Activated T-helper 1 cell treated with anti-CD3 and anti-CD28 coated beads, Interleukin-12 subunit alpha, Interleukin-12 subunit beta, Interleukin-2, Interleukin-4 antibody, amounts not matched to agents 30 ng/mL and 10 ng/mL and 1 ng/mL, durations not matched to agents 14 hours and 24 hours and 36 hours (primary cell): ENCODE results near the gene STON2. TPM values are rescaled to one million over a fixed set of nuclear protein-coding genes. Genes with fewer than 3 reads are reported as not detected.

Experiments used
- DNase-seq: peaks from one replicate; pipeline ENCODE4 v3.0.0; 2021; ENCODE audit warnings: low spot score
- H3K27ac Mint-ChIP-seq: one replicate; pipeline ENCODE4 v1.8.0; 2021; ENCODE audit warnings: mild to moderate bottlenecking, mixed read lengths
- H3K27me3 Mint-ChIP-seq: one replicate; pipeline ENCODE4 v1.8.0; 2022; ENCODE audit warnings: mild to moderate bottlenecking, moderate library complexity, mixed read lengths; ENCODE audit not compliant: insufficient read depth
- H3K36me3 Mint-ChIP-seq: one replicate; pipeline ENCODE4 v1.8.0; 2021; ENCODE audit warnings: low read depth, mixed read lengths
- H3K4me1 Mint-ChIP-seq: one replicate; pipeline ENCODE4 v1.8.0; 2021; ENCODE audit warnings: low read depth, mixed read lengths
- H3K4me3 Mint-ChIP-seq: one replicate; pipeline ENCODE4 v1.8.0; 2021; ENCODE audit warnings: mild to moderate bottlenecking, moderate library complexity, mixed read lengths
- H3K9me3 Mint-ChIP-seq: one replicate; pipeline ENCODE4 v1.8.0; 2021; ENCODE audit warnings: mixed read lengths
- intact Hi-C: fragments of 100-400 bp; cut with micrococcal nuclease; formaldehyde crosslinking; loops from one replicate; pipeline ENCODE4 v1.15.1; 2024
- total RNA-seq: library from RNA; stranded (reverse); gene quantifications from 2 replicates; pipeline ENCODE4 v1.2.3, GENCODE V29; 2022

Gene STON2
- total RNA-seq, 1 donor from 2014 or later = 0.44 TPM

DNA sequence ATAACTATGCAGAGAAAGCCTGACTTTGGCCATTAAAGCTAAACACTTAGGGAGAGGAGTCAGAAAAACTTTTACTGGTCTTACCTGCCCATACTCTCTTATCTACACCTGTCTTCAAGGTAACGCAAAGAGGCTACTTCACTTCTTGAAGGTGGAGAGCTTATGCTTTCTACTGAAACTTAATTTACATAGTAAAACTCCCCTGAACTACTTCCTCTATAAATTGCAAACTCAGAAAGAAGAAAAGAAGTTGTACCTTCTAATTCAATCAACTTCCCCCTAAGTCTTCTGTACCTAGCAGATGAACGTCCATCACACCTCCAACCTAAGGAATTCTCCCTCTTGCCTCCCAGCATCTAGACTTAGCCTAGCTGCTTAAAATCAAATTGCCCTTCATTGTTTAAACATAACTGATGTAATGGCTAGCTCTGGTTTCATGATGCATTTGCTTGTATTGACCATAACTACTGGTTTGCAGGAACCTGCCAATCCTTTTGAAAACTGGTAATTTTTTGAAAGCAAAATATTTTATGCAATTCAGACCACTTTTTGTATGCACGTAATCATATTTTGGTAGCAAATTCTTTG, 87.7 kb downstream of the STON2 start:
- H3K27me3 Mint-ChIP-seq = peaks cover 7% of the 10 kb centered on the region
- H3K4me1 Mint-ChIP-seq = no peaks in the 10 kb centered on the region
- H3K36me3 Mint-ChIP-seq = no peaks in the 10 kb centered on the region
- H3K9me3 Mint-ChIP-seq = no peaks in the 10 kb centered on the region
- intact Hi-C loops = no loop called here
- H3K4me3 Mint-ChIP-seq = no peak overlapping the region
- no peak overlapping the region for H3K27ac Mint-ChIP-seq
- no peak for DNase-seq

DNA sequence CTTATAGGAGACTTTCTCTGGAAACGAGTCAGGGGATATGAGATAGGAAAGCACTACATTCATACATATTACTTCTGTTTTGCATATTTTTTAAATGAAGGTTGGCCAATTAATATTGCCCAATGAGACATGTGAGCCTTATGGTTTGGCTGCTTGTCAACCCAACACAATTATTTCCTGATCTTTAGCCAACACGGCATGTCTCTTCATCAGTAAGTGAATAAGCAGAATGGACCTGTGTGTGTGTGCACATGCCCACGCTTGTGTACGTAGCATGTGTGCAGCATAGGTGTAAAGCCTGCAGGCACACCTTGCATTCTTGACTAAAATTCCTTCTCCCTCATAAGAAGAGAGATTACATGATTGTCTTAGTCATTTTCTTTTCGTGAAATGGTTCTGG, 88.3 kb downstream of the STON2 start:
- Mint-ChIP-seq H3K9me3 (no peaks in the 10 kb centered on the region), H3K4me1 (no peaks in the 10 kb centered on the region), H3K4me3 (no peak overlapping the region), H3K36me3 (no peaks in the 10 kb centered on the region), H3K27me3 (peaks cover 7% of the 10 kb centered on the region), H3K27ac (no peak overlapping the region)
- no peak for DNase-seq
- intact Hi-C loops = no loop called here

DNA sequence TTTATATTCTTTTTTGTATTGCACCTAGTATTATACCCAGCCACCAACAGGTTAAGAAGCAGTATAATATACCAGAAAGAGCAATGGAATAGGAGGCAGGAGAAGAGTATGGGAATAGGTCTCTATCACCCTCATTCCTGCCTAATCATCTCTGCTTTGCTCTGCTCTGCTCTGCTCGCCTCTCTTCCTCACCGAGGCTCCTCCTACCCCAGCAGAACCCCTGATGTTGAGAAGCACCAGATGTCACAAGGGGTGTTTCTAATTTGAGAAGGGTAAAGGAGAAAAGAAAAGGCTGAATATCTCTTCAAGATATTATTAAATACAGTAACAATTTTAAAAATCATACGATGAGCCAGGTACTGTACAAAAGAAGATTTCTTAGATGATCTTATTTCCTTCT, 89.0 kb downstream of the STON2 start:
- Mint-ChIP-seq H3K36me3 (no peaks in the 10 kb centered on the region), H3K4me3 (no peak overlapping the region), H3K27ac (no peak overlapping the region), H3K9me3 (no peaks in the 10 kb centered on the region), H3K4me1 (no peaks in the 10 kb centered on the region), H3K27me3 (peaks cover 7% of the 10 kb centered on the region)
- no peak for DNase-seq
- intact Hi-C loops = no loop called here

DNA sequence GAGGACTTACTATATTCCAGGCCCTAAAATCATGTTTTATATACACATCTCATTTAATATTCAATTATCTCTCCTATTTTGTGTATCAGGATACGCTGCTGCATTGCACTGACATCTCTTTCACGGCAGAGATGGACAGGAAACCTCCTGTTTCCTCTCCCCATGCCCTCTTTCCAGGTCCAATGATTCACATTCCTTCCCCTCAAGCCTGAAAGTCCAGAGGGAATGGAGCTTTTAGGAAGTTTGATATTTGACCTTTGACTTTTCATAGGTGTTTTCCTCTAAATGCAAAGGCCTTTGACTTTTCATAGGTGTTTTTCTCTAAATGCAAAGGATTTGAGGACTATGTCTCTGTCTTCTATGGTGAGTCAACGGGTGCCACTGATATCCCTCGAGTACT, 89.5 kb downstream of the STON2 start:
- Mint-ChIP-seq H3K36me3 (no peaks in the 10 kb centered on the region), H3K4me1 (no peaks in the 10 kb centered on the region), H3K27me3 (peaks cover 7% of the 10 kb centered on the region), H3K9me3 (no peaks in the 10 kb centered on the region), H3K4me3 (no peak overlapping the region), H3K27ac (no peak overlapping the region)
- intact Hi-C loops = no loop called here
- no peak for DNase-seq

DNA sequence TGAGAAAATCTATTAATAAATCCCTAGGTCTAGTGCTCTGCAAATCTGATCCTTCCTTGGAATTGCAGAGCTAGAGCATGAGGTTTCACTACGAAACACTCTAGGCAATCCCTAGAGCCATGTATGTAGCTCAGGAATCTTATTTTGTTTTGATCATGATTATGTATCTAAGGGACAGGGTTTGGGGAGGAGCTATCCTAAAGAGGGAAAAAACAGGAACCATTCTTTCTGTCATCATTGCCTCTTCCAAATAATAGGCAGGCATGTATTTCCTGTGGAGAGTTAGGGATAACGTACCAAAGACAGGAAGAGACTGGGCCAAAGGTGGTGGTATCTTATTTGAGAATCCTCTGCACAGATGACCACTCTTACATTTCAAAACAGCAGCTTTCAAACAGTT, 90.6 kb downstream of the STON2 start:
- Mint-ChIP-seq H3K9me3 (no peaks in the 10 kb centered on the region), H3K27ac (no peak overlapping the region), H3K27me3 (peaks cover 7% of the 10 kb centered on the region), H3K4me3 (no peak overlapping the region), H3K4me1 (no peaks in the 10 kb centered on the region), H3K36me3 (no peaks in the 10 kb centered on the region)
- intact Hi-C loops = no loop called here
- no peak for DNase-seq

DNA sequence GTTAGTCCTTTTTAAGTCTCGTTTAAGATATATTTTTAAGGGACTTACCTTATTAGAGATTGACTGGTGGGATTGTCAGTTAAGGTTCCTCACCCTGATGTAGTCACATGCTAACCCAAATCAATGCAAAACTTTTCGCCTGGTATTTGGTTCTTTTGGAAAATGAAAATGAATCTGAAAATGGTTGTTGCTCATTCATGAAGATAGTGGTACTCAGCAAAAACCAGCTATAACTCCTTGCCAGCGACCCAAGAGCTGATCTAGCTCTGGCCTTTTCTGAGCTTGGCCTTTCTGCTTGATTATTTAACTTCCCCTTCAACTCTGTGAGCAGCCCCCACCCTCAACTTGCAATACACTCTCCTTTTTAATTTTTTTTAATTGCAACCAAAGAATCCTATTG, 94.4 kb downstream of the STON2 start:
- H3K36me3 Mint-ChIP-seq = no peaks in the 10 kb centered on the region
- peaks cover 3% of the 10 kb centered on the region for H3K27me3 Mint-ChIP-seq
- DNase-seq = no peak
- H3K4me3 Mint-ChIP-seq = no peak overlapping the region
- intact Hi-C loops = no loop called here
- peaks cover 14% of the 10 kb centered on the region for H3K4me1 Mint-ChIP-seq
- no peaks in the 10 kb centered on the region for H3K9me3 Mint-ChIP-seq
- H3K27ac Mint-ChIP-seq = no peak overlapping the region

DNA sequence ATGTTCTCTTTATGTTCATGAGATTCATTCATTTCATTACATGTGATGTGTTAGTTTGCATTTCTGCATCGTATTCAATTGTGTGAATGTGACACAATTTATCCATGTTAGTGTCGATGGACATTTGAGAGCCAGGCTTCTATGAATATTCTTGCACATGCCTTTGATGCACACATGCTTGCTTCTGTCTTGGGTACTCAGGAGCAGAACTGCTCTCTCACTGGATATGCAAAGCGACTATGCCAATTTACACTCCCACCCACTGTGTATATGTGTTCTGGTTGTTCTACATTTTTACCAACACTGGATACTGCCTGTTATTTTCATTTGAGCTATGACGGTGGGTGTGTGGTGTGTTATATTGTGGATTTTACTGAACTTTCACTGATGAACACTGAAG, 95.1 kb downstream of the STON2 start:
- peaks cover 2% of the 10 kb centered on the region for H3K27me3 Mint-ChIP-seq
- H3K27ac Mint-ChIP-seq = no peak overlapping the region
- no peak overlapping the region for H3K4me3 Mint-ChIP-seq
- no peaks in the 10 kb centered on the region for H3K36me3 Mint-ChIP-seq
- intact Hi-C loops = no loop called here
- no peak for DNase-seq
- peaks cover 14% of the 10 kb centered on the region for H3K4me1 Mint-ChIP-seq
- H3K9me3 Mint-ChIP-seq = no peaks in the 10 kb centered on the region

DNA sequence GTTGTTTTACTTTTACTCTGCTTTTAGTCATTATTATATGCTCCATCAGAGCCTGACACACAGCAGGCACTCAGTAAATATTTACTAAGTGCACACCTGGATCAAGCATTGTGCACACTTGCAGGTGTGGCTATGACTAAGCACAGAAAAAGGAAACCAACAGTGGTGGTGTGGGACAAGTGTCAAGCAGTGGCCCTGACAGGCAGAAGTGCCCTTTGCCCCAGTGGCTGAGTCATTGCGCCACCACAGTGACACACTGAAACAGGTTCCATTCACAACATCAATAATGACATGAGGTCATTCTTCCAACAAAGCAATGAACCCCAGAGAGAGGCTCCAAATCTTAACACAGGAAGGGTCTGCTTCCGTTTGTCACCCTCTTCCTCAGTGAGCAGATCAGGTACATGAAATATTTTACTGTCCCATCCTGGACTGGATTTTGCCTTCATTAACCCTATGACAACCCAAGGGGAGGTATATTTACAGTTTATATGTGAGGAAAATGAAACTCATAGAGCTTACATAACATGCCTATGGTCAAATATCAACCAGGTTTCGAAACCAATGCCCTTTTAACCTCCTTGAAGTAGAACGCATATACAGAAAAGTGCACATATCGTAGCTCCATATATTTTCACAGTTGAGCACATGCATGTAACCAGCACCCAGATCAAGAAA, 96.7 kb downstream of the STON2 start:
- Mint-ChIP-seq H3K27me3 (peaks cover 2% of the 10 kb centered on the region), H3K27ac (no peak overlapping the region), H3K4me3 (no peak overlapping the region), H3K9me3 (no peaks in the 10 kb centered on the region), H3K4me1 (peaks cover 14% of the 10 kb centered on the region), H3K36me3 (no peaks in the 10 kb centered on the region)
- peak; percentile 14 for DNase-seq
- intact Hi-C loops = no loop called here

DNA sequence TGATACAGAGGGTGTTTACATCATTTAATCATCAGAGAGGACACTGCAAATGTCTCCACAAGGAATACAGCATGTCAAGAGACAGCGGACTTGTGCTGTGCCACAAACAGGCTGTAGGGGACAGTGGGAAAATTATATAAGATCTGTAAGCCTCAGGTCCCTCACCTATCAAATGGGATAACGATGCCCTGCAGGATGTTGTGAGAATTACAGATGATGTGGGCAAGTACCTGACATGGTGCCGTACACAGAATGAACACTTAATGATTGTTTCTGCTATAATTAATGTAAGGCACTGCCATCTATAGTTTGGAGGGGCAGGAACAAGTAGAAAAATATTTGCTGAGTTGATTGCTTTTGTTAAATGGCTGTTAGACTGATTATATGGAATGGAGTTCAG, 97.5 kb downstream of the STON2 start:
- intact Hi-C loops = no loop called here
- peaks cover 2% of the 10 kb centered on the region for H3K27me3 Mint-ChIP-seq
- H3K27ac Mint-ChIP-seq = peak overlapping the region; percentile 11
- H3K9me3 Mint-ChIP-seq = no peaks in the 10 kb centered on the region
- no peaks in the 10 kb centered on the region for H3K36me3 Mint-ChIP-seq
- H3K4me3 Mint-ChIP-seq = no peak overlapping the region
- H3K4me1 Mint-ChIP-seq = peaks cover 14% of the 10 kb centered on the region
- DNase-seq = no peak

DNA sequence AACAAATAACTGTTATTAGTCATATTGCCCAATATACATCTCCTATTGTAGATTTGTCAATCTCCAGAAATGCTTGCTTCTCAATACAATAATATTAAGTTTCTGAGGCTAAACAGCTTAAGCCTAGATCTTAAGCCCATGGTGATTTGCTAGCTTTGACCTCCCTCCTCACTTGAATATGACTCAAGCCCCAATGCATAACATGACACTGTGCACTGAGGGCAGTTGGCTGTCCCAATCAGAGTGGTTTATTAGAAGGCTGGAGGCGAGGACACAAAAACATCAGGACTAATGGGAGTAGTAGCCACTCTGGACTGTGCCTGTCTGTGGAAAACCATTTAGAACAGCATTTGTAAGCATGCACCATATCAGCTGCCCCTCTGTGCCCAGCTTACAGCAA, 98.3 kb downstream of the STON2 start:
- H3K4me1 Mint-ChIP-seq = peaks cover 14% of the 10 kb centered on the region
- intact Hi-C loops = no loop called here
- no peak for DNase-seq
- no peaks in the 10 kb centered on the region for H3K27me3 Mint-ChIP-seq
- no peak overlapping the region for H3K27ac Mint-ChIP-seq
- no peak overlapping the region for H3K4me3 Mint-ChIP-seq
- H3K36me3 Mint-ChIP-seq = no peaks in the 10 kb centered on the region
- H3K9me3 Mint-ChIP-seq = no peaks in the 10 kb centered on the region

DNA sequence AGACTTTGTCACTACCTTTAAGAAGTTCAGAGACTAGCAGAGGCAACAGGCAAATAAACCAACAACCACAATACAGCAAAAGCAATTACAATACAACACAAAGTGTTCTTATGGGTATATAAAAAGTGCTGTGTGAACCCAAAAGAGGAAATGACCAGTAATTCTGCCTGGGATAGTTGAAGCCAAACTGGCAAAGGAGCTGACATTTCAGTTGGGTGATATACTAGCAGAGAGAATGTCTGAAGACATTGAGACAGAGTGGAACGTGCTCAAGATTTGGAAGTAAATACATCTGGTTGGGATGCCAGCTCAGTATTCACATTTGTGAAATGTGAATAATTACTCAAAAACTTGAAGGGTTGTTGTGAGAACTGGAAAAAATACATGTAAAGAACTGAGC, 98.8 kb downstream of the STON2 start:
- Mint-ChIP-seq H3K9me3 (no peaks in the 10 kb centered on the region), H3K4me1 (peaks cover 14% of the 10 kb centered on the region), H3K27ac (no peak overlapping the region), H3K36me3 (no peaks in the 10 kb centered on the region), H3K27me3 (no peaks in the 10 kb centered on the region), H3K4me3 (no peak overlapping the region)
- intact Hi-C loops = no loop called here
- DNase-seq = no peak

DNA sequence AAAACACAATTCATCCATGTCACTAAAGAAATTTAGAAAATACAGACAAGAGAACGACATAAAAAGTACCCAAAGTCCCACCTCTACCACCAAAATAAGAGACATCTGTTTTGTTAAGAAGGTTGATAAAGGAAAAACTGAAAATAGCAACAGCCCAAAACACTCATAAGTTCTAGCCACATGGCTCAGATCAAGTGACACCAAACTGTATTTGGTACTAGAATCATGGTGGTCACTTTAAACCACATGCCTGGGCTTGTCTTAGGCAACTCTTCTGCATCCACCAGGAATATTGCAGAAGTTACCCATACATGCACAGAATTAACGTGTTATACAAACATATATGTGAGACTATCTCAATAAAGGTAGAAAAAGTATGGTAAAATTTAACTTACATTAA, 101.2 kb downstream of the STON2 start:
- no peaks in the 10 kb centered on the region for H3K36me3 Mint-ChIP-seq
- no peak for DNase-seq

DNA sequence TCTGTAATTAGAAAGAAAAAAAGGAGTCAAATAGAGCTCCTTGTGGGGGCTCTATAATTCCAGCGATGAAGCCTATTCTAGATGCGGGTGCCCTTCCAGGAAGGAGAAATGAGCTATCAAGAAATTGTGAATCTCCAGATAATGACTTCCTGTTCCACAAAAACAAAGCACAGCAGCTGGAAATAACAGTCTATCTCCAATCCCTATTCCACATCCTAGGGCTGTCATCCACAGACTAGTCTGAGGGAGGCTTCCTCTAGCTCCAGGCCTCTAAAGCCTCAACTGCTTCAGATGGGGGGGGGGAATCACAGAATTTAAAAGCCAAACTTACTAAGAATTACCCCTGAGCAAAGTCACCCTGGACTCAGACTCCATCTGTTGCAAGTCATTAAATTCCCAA, 102.0 kb downstream of the STON2 start:
- no peak overlapping the region for H3K4me3 Mint-ChIP-seq
- H3K9me3 Mint-ChIP-seq = no peaks in the 10 kb centered on the region
- H3K27ac Mint-ChIP-seq = no peak overlapping the region
- H3K27me3 Mint-ChIP-seq = no peaks in the 10 kb centered on the region
- H3K4me1 Mint-ChIP-seq = peaks cover 6% of the 10 kb centered on the region
- no peaks in the 10 kb centered on the region for H3K36me3 Mint-ChIP-seq
- intact Hi-C loops = no loop called here
- DNase-seq = no peak

More for the DNA sequence above, 101.2 kb downstream of the STON2 start:
- H3K4me3 Mint-ChIP-seq = no peak overlapping the region
- H3K4me1 Mint-ChIP-seq = peaks cover 13% of the 10 kb centered on the region
- no peaks in the 10 kb centered on the region for H3K9me3 Mint-ChIP-seq
- H3K27me3 Mint-ChIP-seq = no peaks in the 10 kb centered on the region
- intact Hi-C loops = no loop called here
- H3K27ac Mint-ChIP-seq = no peak overlapping the region
